Duodenal mucosa (tissue), 2 donors: ENCODE measurements around the gene SPDYC.
"Not testable (repeated sequence)": the region's sequence is repeated elsewhere in the genome, so short reads cannot be mapped to it uniquely, and the experiment has no call there.

Experiments used
- H3K27ac ChIP-seq: one replicate; pipeline ENCODE4 v1.7.0; 2013; ENCODE audit warnings: low read depth, low read length
- H3K27me3 ChIP-seq, 2 donors: one replicate each; pipeline ENCODE4 v1.7.0; 2013; ENCODE audit warnings: low read length in 2 of 2, control low read depth in 1 of 2; ENCODE audit not compliant: insufficient read depth in 2 of 2, control insufficient read depth in 1 of 2
- H3K36me3 ChIP-seq, 2 donors: one replicate each; pipeline ENCODE4 v1.7.0; 2013; ENCODE audit warnings: low read length in 2 of 2, control low read depth in 1 of 2; ENCODE audit not compliant: insufficient read depth in 2 of 2, control insufficient read depth in 1 of 2
- H3K4me1 ChIP-seq, 2 donors: one replicate each; pipeline ENCODE4 v1.7.0; 2013; ENCODE audit warnings: low read length in 2 of 2, control low read depth in 1 of 2; ENCODE audit not compliant: insufficient read depth in 2 of 2, control insufficient read depth in 1 of 2
- H3K4me3 ChIP-seq, 2 donors: one replicate each; pipeline ENCODE4 v1.7.0; 2013; ENCODE audit warnings: low read length in 2 of 2, low read depth in 1 of 2
- H3K9ac ChIP-seq, 2 donors: one replicate each; pipeline ENCODE4 v1.7.0; 2013; ENCODE audit warnings: low read length in 2 of 2, low read depth in 1 of 2
- H3K9me3 ChIP-seq, 2 donors: one replicate each; pipeline ENCODE4 v1.7.0; 2013; ENCODE audit warnings: low read length in 2 of 2, control low read depth in 1 of 2; ENCODE audit not compliant: control insufficient read depth in 1 of 2

The SPDYC gene

DNA sequence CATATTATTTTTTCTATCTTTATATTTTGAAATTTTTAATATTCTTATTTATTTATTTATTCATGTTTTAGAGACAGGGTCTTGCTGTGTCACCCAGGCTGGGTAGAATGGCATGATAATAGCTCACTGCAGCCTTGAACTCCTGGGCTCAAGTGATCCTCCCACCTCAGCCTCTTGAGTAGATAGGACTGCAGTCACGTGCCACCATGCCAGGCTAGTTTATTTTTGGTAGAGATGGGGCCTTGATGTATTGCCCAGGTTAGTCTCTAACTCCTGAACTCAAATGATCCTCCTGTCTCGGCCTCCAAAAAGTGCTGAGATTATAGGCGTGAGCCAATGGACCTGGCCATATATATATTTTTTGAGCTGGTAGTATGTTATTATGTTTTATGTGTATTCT is 2.4 kb upstream of the SPDYC start:
- Histone ChIP-seq H3K27me3 (no peaks in the 10 kb centered on the region), H3K36me3 (no peaks in the 10 kb centered on the region), H3K9ac (no peak overlapping the region), H3K9me3 (no peaks in the 10 kb centered on the region), H3K4me1 (peaks cover 0 to 4% of the 10 kb centered on the region in 2 donors), H3K4me3 (no peak overlapping the region), H3K27ac (no peak overlapping the region)

- H3K27ac ChIP-seq, result no peak overlapping the region
- no peak overlapping the region for H3K9ac ChIP-seq
- H3K4me1 ChIP-seq, result peaks cover 0 to 4% of the 10 kb centered on the region in 2 donors
- H3K9me3 ChIP-seq, result no peaks in the 10 kb centered on the region
- no peaks in the 10 kb centered on the region for H3K36me3 ChIP-seq
- H3K4me3 ChIP-seq, result no peak overlapping the region
- H3K27me3 ChIP-seq, result no peaks in the 10 kb centered on the region
Measured at GRCh38 chr11:65169164-65169641, 830 bp upstream of the SPDYC start.

- Histone ChIP-seq H3K4me1 (no peaks in the 10 kb centered on the region), H3K27ac (no peak overlapping the region), H3K9me3 (no peaks in the 10 kb centered on the region), H3K4me3 (no peak overlapping the region), H3K9ac (no peak overlapping the region), H3K27me3 (no peaks in the 10 kb centered on the region), H3K36me3 (no peaks in the 10 kb centered on the region)
Measured at GRCh38 chr11:65172600-65172999, 2.6 kb downstream of the SPDYC start.

GRCh38 chr11:65174571-65175010 is 4.6 kb downstream of the SPDYC start:
- not testable (repeated sequence) for H3K4me3 ChIP-seq, H3K9me3 ChIP-seq, H3K27me3 ChIP-seq, H3K27ac ChIP-seq, H3K36me3 ChIP-seq, H3K4me1 ChIP-seq, H3K9ac ChIP-seq

DNA sequence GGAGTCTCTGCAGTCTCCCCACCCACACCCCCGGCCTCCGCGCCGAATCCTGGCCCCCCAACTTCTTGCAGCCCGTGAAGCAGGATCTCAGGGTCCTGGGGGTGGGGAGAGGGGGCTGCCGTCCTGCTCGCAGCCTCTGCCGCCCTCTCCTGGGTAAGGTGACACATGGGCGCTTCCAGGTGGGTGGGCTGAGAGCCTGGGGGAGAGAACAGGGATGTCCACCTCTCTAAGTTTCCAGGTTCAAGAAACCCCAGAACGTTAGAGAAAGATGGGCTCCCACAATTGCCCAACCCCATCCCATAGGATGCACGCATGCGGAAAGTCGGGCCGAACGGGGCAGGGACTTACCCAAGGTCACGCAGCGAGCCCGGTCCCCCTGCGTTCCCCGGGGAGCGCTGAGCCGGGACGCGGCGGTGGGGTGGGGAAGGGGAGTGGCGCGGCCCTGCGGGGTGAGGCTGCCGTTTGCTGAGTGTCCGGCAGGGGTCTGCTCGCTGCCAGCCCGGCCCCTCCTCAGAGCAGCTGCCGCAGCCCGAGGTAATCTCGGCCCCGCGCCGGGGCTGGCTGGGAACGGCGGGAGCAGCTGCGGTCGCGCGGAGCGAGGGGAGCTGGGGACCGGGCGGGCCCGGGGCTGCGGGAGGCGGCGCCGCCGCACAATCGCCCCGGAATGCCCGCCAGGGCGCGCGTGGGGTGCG is 11.0 kb downstream of the SPDYC start:
- H3K4me1 ChIP-seq, result peaks cover 21 to 22% of the 10 kb centered on the region in 2 donors
- H3K9ac ChIP-seq, result peak overlapping the region; percentile 82 to 89
- no peaks in the 10 kb centered on the region for H3K27me3 ChIP-seq
- no peaks in the 10 kb centered on the region for H3K9me3 ChIP-seq
- H3K36me3 ChIP-seq, result peaks cover 13 to 21% of the 10 kb centered on the region in 2 donors
- H3K27ac ChIP-seq, result peak overlapping the region; percentile 77
- peak overlapping the region; percentile 93 for H3K4me3 ChIP-seq

DNA sequence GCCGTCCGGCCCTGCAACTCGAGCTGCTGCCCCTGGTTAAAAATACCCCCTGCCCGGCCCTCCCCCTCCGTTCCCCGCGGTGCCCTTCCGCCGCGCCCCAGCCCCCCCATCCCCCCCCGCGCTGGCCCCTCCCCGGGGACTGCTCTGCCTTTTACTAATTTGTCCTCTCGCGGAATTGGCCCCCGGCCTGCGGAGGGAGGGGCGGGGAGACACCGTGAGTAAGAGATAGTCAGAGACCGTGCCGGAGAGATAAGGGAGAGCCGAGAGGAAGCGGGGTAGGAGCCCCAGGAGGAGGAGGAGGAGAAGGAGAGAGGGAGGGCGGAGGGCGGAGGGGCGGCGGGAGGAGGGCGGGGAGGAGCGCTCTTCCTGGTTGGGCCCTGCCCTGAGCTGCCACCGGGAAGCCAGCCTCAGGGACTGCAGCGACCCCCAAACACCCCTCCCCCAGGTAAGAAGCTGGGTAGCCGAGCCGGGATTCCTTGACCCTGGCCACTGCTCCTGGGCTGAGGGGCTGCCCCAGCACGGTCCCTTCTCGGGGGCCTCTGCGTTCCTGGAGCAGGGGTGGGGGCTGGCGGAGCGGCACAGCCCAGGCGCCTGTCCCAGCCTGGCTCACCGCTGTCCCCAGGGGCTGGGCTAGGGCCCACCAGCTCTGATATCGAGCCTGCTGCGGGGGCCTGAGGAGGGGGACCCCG is 11.7 kb downstream of the SPDYC start, which contains the start of gene CAPN1:
TSS of gene CAPN1 (plus strand) at position 360 of the 689 bp plus-strand sequence. CDS start 774 bp downstream, outside the sequence.
- Histone ChIP-seq H3K9ac (peak within 1 kb of the TSS; percentile 89 to 98), H3K4me1 (peaks cover 22% of the 10 kb centered on the region in 2 donors), H3K9me3 (no peaks in the 10 kb centered on the region), H3K4me3 (peak within 1 kb of the TSS; percentile 93), H3K36me3 (peaks cover 20 to 28% of the 10 kb centered on the region in 2 donors), H3K27me3 (no peaks in the 10 kb centered on the region), H3K27ac (peak within 1 kb of the TSS; percentile 79)

GRCh38 chr11:65182258-65183170 is 12.5 kb downstream of the SPDYC start:
- H3K27me3 ChIP-seq, result no peaks in the 10 kb centered on the region
- peaks cover 24 to 25% of the 10 kb centered on the region in 2 donors for H3K4me1 ChIP-seq
- H3K36me3 ChIP-seq, result peaks cover 21 to 36% of the 10 kb centered on the region in 2 donors
- H3K9me3 ChIP-seq, result no peaks in the 10 kb centered on the region
- H3K27ac ChIP-seq, result peak overlapping the region; percentile 79
- H3K9ac ChIP-seq, result peak overlapping the region; percentile 84 to 98
- peak overlapping the region; percentile 93 for H3K4me3 ChIP-seq

DNA sequence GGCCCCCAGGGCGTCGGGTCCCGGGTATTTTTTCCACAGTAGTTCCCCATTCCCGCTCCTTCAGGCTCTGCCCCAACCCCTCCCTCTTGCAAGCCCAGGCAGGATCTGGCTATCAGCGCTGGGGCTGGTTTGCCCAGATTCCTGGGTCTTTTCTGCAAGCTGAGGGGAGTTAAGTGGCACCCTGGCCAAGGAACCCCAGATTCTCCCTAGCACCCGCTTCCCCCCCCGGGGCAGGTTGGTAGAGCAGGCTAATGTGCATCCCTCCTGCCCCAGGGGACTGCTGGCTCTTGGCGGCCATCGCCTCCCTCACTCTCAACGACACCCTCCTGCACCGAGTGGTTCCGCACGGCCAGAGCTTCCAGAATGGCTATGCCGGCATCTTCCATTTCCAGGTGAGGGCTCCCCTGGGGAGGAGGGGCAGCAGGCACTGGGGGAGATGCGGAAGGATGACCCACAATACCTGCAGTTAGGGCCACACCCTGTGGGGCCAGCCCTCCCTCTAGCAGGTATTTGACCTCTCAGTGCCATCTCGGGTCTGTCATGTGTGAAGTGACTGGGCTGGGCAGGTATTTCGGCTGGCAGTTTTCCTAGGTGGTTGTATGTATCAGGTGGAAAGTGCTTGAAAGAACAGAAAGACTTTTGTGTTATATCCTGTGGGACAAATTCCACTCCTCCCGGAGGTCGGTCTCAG is 13.3 kb downstream of the SPDYC start:
- Histone ChIP-seq H3K4me1 (peaks cover 24 to 25% of the 10 kb centered on the region in 2 donors), H3K27me3 (no peaks in the 10 kb centered on the region), H3K9me3 (no peaks in the 10 kb centered on the region), H3K27ac (no peak overlapping the region), H3K9ac (peak overlapping the region; percentile 84 to 98), H3K4me3 (peak overlapping the region; percentile 93), H3K36me3 (peaks cover 27 to 43% of the 10 kb centered on the region in 2 donors)

DNA sequence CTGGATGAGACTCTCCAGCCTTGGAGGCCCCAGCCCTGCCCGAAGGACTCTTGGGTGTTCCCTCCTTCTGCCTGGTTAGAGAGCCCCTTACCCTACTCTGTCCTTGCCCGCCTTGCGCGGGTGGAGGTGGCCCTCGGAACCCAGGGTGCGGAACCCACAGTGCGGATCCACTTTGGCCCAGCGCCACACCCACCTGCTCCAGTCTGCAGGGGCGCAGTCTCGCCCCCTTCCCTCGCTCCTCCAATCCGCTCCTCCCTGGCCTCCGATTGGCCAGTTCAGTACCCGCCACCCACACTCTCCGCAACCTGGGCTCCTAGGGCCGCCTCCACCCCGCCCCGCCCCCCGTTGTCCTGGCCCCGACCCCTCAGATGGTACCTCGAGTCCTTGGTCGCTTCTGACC is 14.1 kb downstream of the SPDYC start:
- H3K27ac ChIP-seq, result no peak overlapping the region
- H3K9me3 ChIP-seq, result no peaks in the 10 kb centered on the region
- peaks cover 33 to 47% of the 10 kb centered on the region in 2 donors for H3K36me3 ChIP-seq

More for the DNA sequence above, 14.1 kb downstream of the SPDYC start:
- Histone ChIP-seq H3K9ac (no peak overlapping the region), H3K4me1 (peaks cover 24 to 25% of the 10 kb centered on the region in 2 donors), H3K27me3 (no peaks in the 10 kb centered on the region), H3K4me3 (no peak overlapping the region)
